ENCODE measurements around the gene APLF.

- TF ChIP-seq ZNF274 (IDR thresholded peaks at IDR 0.05; ENCODE audit: low read depth, low read length): no peak
- TF ChIP-seq YY1 (IDR thresholded peaks at IDR 0.05; ENCODE audit: insufficient read depth, insufficient read length): no peak
- no peak for TF ChIP-seq SUZ12 (IDR thresholded peaks at IDR 0.05; ENCODE audit: extremely low read depth, insufficient read depth, insufficient read length)
These were observed 126.7 kb downstream of the APLF start for GRCh38 chr2:68594041-68594440.
